ENCODE measurements around the gene PRPSAP1.

DNA sequence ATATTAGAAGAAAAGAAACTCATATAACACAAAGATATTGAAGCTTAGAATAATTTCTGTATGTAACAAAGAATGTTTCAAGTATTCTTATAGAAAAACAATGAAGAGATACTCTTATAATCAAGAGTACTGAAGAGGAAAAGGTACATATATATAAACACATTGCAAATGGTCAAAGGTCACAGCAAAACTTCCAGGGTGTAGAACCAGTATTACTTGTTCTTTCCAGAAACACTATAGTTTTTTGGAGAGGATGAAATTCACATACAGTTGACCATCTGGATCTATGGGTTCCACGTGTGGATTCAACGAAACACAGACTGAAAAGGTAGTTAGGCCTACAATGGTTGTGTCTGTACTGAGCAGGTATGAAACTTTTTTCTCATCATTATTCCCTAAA, 22.6 kb downstream of the PRPSAP1 start:
- TF ChIP-seq, protein P1, sequence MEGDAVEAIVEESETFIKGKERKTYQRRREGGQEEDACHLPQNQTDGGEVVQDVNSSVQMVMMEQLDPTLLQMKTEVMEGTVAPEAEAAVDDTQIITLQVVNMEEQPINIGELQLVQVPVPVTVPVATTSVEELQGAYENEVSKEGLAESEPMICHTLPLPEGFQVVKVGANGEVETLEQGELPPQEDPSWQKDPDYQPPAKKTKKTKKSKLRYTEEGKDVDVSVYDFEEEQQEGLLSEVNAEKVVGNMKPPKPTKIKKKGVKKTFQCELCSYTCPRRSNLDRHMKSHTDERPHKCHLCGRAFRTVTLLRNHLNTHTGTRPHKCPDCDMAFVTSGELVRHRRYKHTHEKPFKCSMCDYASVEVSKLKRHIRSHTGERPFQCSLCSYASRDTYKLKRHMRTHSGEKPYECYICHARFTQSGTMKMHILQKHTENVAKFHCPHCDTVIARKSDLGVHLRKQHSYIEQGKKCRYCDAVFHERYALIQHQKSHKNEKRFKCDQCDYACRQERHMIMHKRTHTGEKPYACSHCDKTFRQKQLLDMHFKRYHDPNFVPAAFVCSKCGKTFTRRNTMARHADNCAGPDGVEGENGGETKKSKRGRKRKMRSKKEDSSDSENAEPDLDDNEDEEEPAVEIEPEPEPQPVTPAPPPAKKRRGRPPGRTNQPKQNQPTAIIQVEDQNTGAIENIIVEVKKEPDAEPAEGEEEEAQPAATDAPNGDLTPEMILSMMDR (IDR thresholded peaks at IDR 0.05; ENCODE audit: low read depth, low read length) = no peak
- no peak for TF ChIP-seq POLR2A (IDR thresholded peaks at IDR 0.05; ENCODE audit: extremely low read depth, insufficient read length)
- TF ChIP-seq MYC (IDR thresholded peaks at IDR 0.05; ENCODE audit: low read depth, low read length) = no peak
- TF ChIP-seq, protein P2, sequence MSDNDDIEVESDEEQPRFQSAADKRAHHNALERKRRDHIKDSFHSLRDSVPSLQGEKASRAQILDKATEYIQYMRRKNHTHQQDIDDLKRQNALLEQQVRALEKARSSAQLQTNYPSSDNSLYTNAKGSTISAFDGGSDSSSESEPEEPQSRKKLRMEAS (IDR thresholded peaks at IDR 0.05; ENCODE audit: low read depth, low read length) = no peak

Data from NB4 (cell line).